Measurements from ENCODE around the gene TNFRSF19.

Gene TNFRSF19

GRCh38 chr13:23722726-23723453, 152.7 kb downstream of the TNFRSF19 start:
- DNase-seq (ENCODE audit: low spot score): no peak

- DNase-seq (ENCODE audit: low spot score): no peak
These were observed 153.3 kb downstream of the TNFRSF19 start for GRCh38 chr13:23723471-23723870.

GRCh38 chr13:23724196-23724970, 154.2 kb downstream of the TNFRSF19 start:
- no peak for DNase-seq (ENCODE audit: low spot score)
